Right cardiac atrium (tissue), 5 donors: ENCODE measurements around the gene TRIM47. TPM values are rescaled to one million over a fixed set of nuclear protein-coding genes. Genes with fewer than 3 reads are reported as not detected.
"Not testable (repeated sequence)": the region's sequence is repeated elsewhere in the genome, so short reads cannot be mapped to it uniquely, and the experiment has no call there.

Experiments
- ATAC-seq, 2 donors: fragments of 200-7000 bp; cut with Tn5 transposase; one replicate each; pipeline versions ENCODE4 v1.8.0 to v1.9.1; 2020; ENCODE audit warnings: moderate library complexity in 2 of 2, mild to moderate bottlenecking in 1 of 2
- DNase-seq, 3 donors: peaks; one replicate each; pipeline ENCODE4 v3.0.0-alpha.2; 2020
- H3K27ac ChIP-seq: one replicate; pipeline ENCODE4 v1.5.1; 2013; ENCODE audit warnings: mild to moderate bottlenecking, low read length, control low read depth, moderate library complexity
- H3K27me3 ChIP-seq: one replicate; pipeline ENCODE4 v1.6.1; 2013; ENCODE audit not compliant: control insufficient read depth, insufficient read depth
- H3K4me1 ChIP-seq: one replicate; pipeline ENCODE4 v1.6.1; 2013; ENCODE audit warnings: low read length; ENCODE audit not compliant: control insufficient read depth, insufficient read depth
- H3K4me3 ChIP-seq: one replicate; pipeline ENCODE4 v1.5.1; 2013; ENCODE audit warnings: low read length, control low read depth
- H3K9me3 ChIP-seq: one replicate; pipeline ENCODE4 v1.6.1; 2013; ENCODE audit warnings: low read length; ENCODE audit not compliant: control insufficient read depth
- WGBS: extraction: QIAGEN DNeasy Blood & Tissue Kit; methylation state at CpG from one replicate; pipeline ENCODE4 v1.1.7; 2013; 5-methylcytosine and 5-hydroxymethylcytosine counted together
- intact Hi-C, 4 donors: fragments of 100-400 bp; cut with DNase I; formaldehyde crosslinking; loops; one replicate each; pipeline versions ENCODE4 v1.11.0 to v1.14.0; 2022 to 2023
- polyA plus RNA-seq: library from polyadenylated mRNA; stranded (reverse); fragments of 200-250 nt; gene quantifications from one replicate; pipeline ENCODE4 v1.2.3, GENCODE V29; 2013
- total RNA-seq, 4 donors: library from RNA; stranded (reverse); fragmentation: NEBNext Ultra II Directional; extraction: Animal tissue kit (Norgen Biotek cat#: 25700); gene quantifications; one replicate each; pipeline ENCODE4 v1.2.1, GENCODE V29; 2021
- donor health status: healthy with polysubstance abuse.
- donor health status: DM: no; HTN: yes; CAD: no.
- donor health status: DM: no; HTN: no; CAD: no.
- donor health status: DM: no; HTN: yes; CAD: no; lungs with severe emphysema.
- donor health status: DM: yes; HTN: yes; CAD: no.

TRIM47 gene
- total and polyA plus RNA-seq, 5 donors, result 19.2 to 25.9 (median 25.1) TPM

DNA sequence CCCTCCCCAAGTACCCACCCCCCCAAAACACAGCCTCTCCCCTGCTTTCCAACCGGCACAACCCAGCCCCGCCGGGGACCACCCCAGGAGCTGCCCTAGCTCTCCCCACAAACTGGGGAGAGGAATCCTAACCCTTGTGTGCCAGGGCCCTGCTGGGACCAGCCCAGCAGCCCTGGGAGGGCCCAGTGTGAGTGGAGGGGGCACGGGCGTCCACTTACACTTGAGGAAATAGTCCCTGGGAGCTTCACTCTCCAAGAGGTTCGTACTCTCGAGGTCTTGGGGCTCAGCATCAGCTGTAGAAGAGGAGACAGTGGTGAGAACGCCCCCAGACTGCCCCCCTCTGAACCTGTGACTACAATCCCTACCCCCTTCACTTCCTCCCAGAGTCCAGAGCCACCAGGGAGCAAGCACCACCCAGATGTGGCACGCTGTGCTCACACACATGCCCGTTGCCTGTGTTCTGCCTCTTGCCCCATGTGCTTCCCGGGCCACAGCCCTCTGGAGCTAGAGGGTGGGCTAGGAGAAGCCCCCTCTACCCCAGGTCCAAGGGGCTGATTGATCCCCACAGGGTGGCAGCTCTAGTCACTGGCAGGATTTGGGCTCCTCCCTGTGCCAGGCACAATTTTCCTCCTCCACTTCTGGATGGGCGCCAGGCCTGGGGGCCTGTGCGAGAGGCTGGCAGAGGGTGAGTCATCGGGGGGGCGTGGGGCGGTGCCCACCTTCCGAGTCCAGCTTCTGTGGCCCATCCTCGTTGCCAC is 3.0 kb downstream of the TRIM47 start:
- intact Hi-C loops, result no loop called here
- ATAC-seq, result no peak
- H3K9me3 ChIP-seq, result no peaks in the 10 kb centered on the region
- WGBS, result 65% methylated on average over 18 of the region's 18 CpGs
- peak in 2 of 3 donors; percentile 57 to 72 for DNase-seq
- peaks cover 22% of the 10 kb centered on the region for H3K4me1 ChIP-seq
- H3K27ac ChIP-seq, result peak overlapping the region; percentile 88
- H3K4me3 ChIP-seq, result no peak overlapping the region
- no peaks in the 10 kb centered on the region for H3K27me3 ChIP-seq

- ATAC-seq (no peak), DNase-seq (peak in 1 of 3 donors; percentile 66)
- H3K4me3 ChIP-seq, result no peak overlapping the region
- H3K27me3 ChIP-seq, result no peaks in the 10 kb centered on the region
- intact Hi-C loops, result no loop called here
- H3K9me3 ChIP-seq, result no peaks in the 10 kb centered on the region
- WGBS, result 89% methylated on average over 38 of the region's 38 CpGs
- H3K4me1 ChIP-seq, result peaks cover 22% of the 10 kb centered on the region
- no peak overlapping the region for H3K27ac ChIP-seq
Measured at GRCh38 chr17:75874323-75875181, 3.8 kb downstream of the TRIM47 start.

GRCh38 chr17:75873587-75874322 is 4.6 kb downstream of the TRIM47 start:
- no peaks in the 10 kb centered on the region for H3K27me3 ChIP-seq
- H3K27ac ChIP-seq, result peak overlapping the region; percentile 63
- no peak for ATAC-seq
- intact Hi-C loops, result no loop called here
- 47% methylated on average over 11 of the region's 11 CpGs for WGBS
- H3K9me3 ChIP-seq, result no peaks in the 10 kb centered on the region
- H3K4me1 ChIP-seq, result peaks cover 22% of the 10 kb centered on the region
- no peak overlapping the region for H3K4me3 ChIP-seq
- DNase-seq, result no peak

DNA sequence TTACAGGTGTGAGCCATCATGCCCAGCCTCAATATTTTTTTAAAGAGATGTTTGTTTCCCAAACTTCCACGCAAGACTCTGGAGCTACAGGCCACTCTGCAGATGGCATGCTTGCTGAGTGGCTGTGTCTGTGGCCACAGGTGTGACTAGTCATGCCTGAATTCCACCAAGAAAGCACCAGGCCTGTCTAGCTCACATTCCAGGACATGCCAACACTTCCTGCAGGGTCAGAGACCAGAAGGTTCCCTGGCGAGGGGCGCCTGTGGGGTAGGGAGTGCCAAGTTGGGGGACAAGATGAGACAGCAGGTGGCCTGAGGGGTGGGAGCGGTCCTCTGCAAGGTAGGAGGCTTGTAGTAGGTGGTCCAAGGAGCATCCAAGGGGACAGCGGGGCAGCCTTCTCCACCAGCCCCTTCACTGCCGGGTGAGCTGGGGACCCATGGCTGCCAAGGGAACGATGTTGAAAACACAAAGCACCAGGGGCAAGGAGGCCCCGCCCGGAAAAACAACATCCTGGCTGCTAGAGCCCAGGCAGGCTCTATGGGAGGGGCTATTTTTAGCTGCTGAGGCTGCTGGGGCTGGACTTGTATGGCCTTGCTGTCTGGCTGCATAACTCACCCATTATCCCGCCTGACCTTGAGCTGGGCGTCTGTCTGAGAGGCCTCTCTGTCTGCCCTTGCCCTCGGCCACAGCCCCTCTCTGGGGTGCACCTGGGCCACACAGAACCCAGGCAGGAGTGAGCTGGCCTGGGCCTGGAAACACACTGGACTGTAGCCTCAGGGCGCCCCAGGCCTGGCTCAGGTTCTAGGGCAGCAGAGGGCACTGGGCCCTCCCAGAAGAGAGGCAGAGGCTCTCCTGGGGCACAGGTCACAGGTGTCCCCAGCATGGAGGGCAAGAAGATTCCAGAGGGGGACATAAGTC is 5.7 kb downstream of the TRIM47 start:
- DNase-seq, result peak; percentile 91 to 93 (median 91)
- no peak overlapping the region for H3K4me3 ChIP-seq
- no peaks in the 10 kb centered on the region for H3K9me3 ChIP-seq
- peak; percentile 63 to 76 for ATAC-seq
- peak overlapping the region; percentile 66 for H3K27ac ChIP-seq
- H3K4me1 ChIP-seq, result peaks cover 22% of the 10 kb centered on the region
- no peaks in the 10 kb centered on the region for H3K27me3 ChIP-seq
- intact Hi-C loops, result no loop called here
- 25% methylated on average over 13 of the region's 13 CpGs for WGBS

DNA sequence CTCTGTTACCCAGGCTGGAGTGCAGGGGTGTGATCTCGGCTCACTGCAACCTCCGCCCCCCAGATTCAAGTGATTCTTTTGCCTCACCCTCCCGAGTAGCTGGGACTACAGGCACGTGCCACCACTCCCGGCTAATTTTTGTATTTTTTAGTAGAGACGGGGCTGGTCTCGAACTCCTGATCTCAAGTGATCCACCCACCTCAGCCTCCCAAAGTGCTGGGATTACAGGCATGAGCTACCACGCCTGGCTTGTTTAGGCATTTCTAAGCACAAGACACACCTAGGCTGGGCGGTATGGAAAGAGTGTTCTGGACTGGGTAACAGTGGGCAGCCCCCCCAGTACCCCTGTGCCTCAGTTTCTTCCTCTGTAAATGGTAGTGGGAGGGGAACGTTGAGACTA is 8.2 kb downstream of the TRIM47 start:
- WGBS, result 53% methylated on average over 10 of the region's 10 CpGs
- H3K4me1 ChIP-seq, H3K4me3 ChIP-seq, ATAC-seq, DNase-seq, intact Hi-C loops, H3K27me3 ChIP-seq, H3K9me3 ChIP-seq: not testable (repeated sequence)
- H3K27ac ChIP-seq, result peak overlapping the region; percentile 77

- Histone ChIP-seq H3K9me3 (no peaks in the 10 kb centered on the region), H3K27me3 (no peaks in the 10 kb centered on the region), H3K27ac (peak overlapping the region; percentile 77), H3K4me1 (peaks cover 9% of the 10 kb centered on the region), H3K4me3 (no peak overlapping the region)
- intact Hi-C loops, result no loop called here
- DNase-seq (peak; percentile 80 to 94 (median 90)), ATAC-seq (peak; percentile 66 to 74)
- 37% methylated on average over 23 of the region's 23 CpGs for WGBS
Measured at GRCh38 chr17:75869282-75870141, 8.9 kb downstream of the TRIM47 start.

GRCh38 chr17:75868730-75869281 is 9.6 kb downstream of the TRIM47 start:
- WGBS, result 82% methylated on average over 12 of the region's 12 CpGs
- H3K27me3 ChIP-seq, intact Hi-C loops, DNase-seq, H3K9me3 ChIP-seq, H3K4me3 ChIP-seq, ATAC-seq: not testable (repeated sequence)
- Histone ChIP-seq H3K4me1 (peaks cover 13% of the 10 kb centered on the region), H3K27ac (peak overlapping the region; percentile 77)

GRCh38 chr17:75865404-75866188 is 12.8 kb downstream of the TRIM47 start:
- WGBS, result 76% methylated on average over 17 of the region's 17 CpGs

GRCh38 chr17:75864887-75865286 is 13.5 kb downstream of the TRIM47 start:
- ATAC-seq, H3K27me3 ChIP-seq, intact Hi-C loops, H3K4me1 ChIP-seq, DNase-seq, H3K9me3 ChIP-seq, H3K4me3 ChIP-seq, H3K27ac ChIP-seq: not testable (repeated sequence)
- 76% methylated on average over 4 of the region's 4 CpGs for WGBS

More at GRCh38 chr17:75865404-75866188, 12.8 kb downstream of the TRIM47 start:
- DNase-seq, H3K4me3 ChIP-seq, H3K27me3 ChIP-seq, intact Hi-C loops, H3K27ac ChIP-seq, H3K9me3 ChIP-seq, H3K4me1 ChIP-seq, ATAC-seq: not testable (repeated sequence)
